ENCODE data around the gene TAGAP. TPM values are rescaled to one million over a fixed set of nuclear protein-coding genes. Genes with fewer than 3 reads are reported as not detected.

The TAGAP gene
- total and polyA plus RNA-seq, 10 of the 15 experiments (the other 5 are each of a cell fraction or from before 2014, with no cell fraction given): 5.3 to 27.4 (median 18.9) TPM

DNA sequence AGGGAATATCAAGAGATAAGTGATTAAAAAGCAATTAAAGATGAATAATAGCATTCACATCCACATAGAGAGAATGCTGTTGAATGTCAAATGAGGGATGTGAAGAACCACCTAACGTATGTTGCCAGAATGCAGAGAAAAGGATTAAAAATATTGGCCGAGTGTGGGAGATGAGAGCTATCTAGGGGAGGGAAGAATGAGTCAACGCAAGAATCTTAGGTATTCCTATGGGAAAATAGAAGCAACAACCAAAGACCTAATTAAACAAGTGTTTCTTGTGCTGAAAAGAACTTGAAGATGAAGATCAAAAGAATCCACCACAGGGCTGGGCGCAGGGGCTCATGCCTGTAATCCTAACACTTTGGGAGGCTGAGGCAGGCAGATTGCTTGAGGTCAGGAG lies 32.6 kb downstream of the TAGAP start:
- H3K4me1 ChIP-seq (ENCODE audit: control insufficient read depth, insufficient read depth, low read length): no peaks in the 10 kb centered on the region
- no peak overlapping the region for H2AFZ ChIP-seq (ENCODE audit: control insufficient read depth, low read depth, low read length)
- ChIA-PET POLR2A (interaction anchor here (1.2 kb wide), 1 partner anchor 32 kb away, joined by 5 read pairs; the partner anchor contains the start of gene TAGAP), RAD21 (ENCODE audit: unreplicated experiment) (interaction anchor here (6.6 to 10.0 kb wide), 2 partner anchors 29 to 94 kb away, joined by 147 to 259 read pairs; partner anchors contain the start of gene TAGAP), CTCF (interaction anchor here (5.8 to 14.0 kb wide), 3 partner anchors 30 to 120 kb away, joined by 127 to 631 read pairs (median 482); partner anchors contain the start of gene TAGAP), SMC1A (ENCODE audit: uncharacterized antibody, unreplicated experiment) (interaction anchor here (1.0 to 15.8 kb wide), 4 partner anchors 27 to 123 kb away, joined by 3 to 517 read pairs (median 249); partner anchors contain the start of gene TAGAP)
- FAIRE-seq (no peak), DNase-seq (ENCODE audit: low read depth, low spot score) (no peak), ATAC-seq (no peak)
- no TSS peak for BruUV-seq (replicated peaks)
- no peaks in the 10 kb centered on the region; the same call in 1 of the 3 replicates for H3K9me3 ChIP-seq (replicated peaks; ENCODE audit: control insufficient read depth, insufficient read depth, low read length)
- no peak overlapping the region for H3K4me3 ChIP-seq
- no peaks in the 10 kb centered on the region for H4K20me1 ChIP-seq (ENCODE audit: control insufficient read depth, insufficient read depth)
- H3K4me2 ChIP-seq (ENCODE audit: control insufficient read depth, insufficient read depth): no peak overlapping the region
- no peak overlapping the region for H3K27ac ChIP-seq (ENCODE audit: control insufficient read depth, insufficient read depth)
- in situ Hi-C loops (cut with MboI) (loop anchor here (25.0 kb wide), 1 partner anchor 450 kb away; no protein-coding TSS in a partner anchor), intact Hi-C loops (cut with micrococcal nuclease; ENCODE audit: unreplicated experiment) (no loop called here)
- WGBS (ENCODE audit: insufficient coverage, insufficient replicate concordance, low lambda C conversion rate, missing lambda C conversion rate): 95% methylated on average over 4 of the region's 4 CpGs
- H3K27me3 ChIP-seq (replicated peaks in 1 of 2; ENCODE audit: control insufficient read depth in 2 of 2, insufficient read depth in 2 of 2, low read length in 1 of 2): no peaks in the 10 kb centered on the region
- no peaks in the 10 kb centered on the region for H3K79me2 ChIP-seq (ENCODE audit: control insufficient read depth, insufficient read depth, low read length)
- H3K36me3 ChIP-seq (ENCODE audit: control insufficient read depth in 2 of 2, insufficient read depth in 2 of 2, low read length in 1 of 2): no peaks in the 10 kb centered on the region
- H3K9ac ChIP-seq (ENCODE audit: control insufficient read depth, insufficient read depth, low read length): no peak overlapping the region
- TF ChIP-seq HCFC1 (IDR thresholded peaks at IDR 0.05; ENCODE audit: low read length): no peak
- TF ChIP-seq ZNF622 (IDR thresholded peaks at IDR 0.05): no peak
- TF ChIP-seq STAT1 (conservative IDR thresholded peaks at IDR 0.05): no peak
- TF ChIP-seq EZH2 (IDR thresholded peaks at IDR 0.05; ENCODE audit: borderline replicate concordance, control insufficient read depth, low read depth, low read length): no peak
- no peak for TF ChIP-seq ZSCAN29 (IDR thresholded peaks at IDR 0.05)
- no peak for TF ChIP-seq SMARCA5 (IDR thresholded peaks at IDR 0.05)
- TF ChIP-seq POLR2AphosphoS5 (IDR thresholded peaks at IDR 0.05; ENCODE audit: low read length): no peak
